ENCODE measurements around the gene PNPLA7. TPM values are rescaled to one million over a fixed set of nuclear protein-coding genes. Genes with fewer than 3 reads are reported as not detected.

Gene PNPLA7
- total and polyA plus RNA-seq, 2 of the 13 experiments (the other 11 are each of a cell fraction or from before 2014, with no cell fraction given) = 0.42 to 1.5 TPM

GRCh38 chr9:137435980-137436760 lies 114.0 kb downstream of the PNPLA7 start (continued):
- TF ChIP-seq MED8 (CRISPR knock-in tag; IDR thresholded peaks at IDR 0.05; ENCODE audit: insufficient replicate concordance) (no peak), ZFAT (CRISPR knock-in tag; conservative IDR thresholded peaks at IDR 0.05) (no peak), TP53 (CRISPR knock-in tag; conservative IDR thresholded peaks at IDR 0.05) (0 out of 2 replicates have a peak, but pooled peaks have one; percentile 41), ZNF138 (CRISPR knock-in tag; IDR thresholded peaks at IDR 0.05; ENCODE audit: low read depth) (no peak), HNRNPL (IDR thresholded peaks at IDR 0.05; ENCODE audit: low read depth, low read length) (0 out of 2 replicates have a peak, but pooled peaks have one; percentile 44), ZSCAN21 (CRISPR knock-in tag; IDR thresholded peaks at IDR 0.05; ENCODE audit: borderline replicate concordance) (0 out of 2 replicates have a peak, but pooled peaks have one; percentile 53), MYNN (CRISPR knock-in tag; IDR thresholded peaks at IDR 0.05; ENCODE audit: low read depth) (no peak), FOSL2 (CRISPR knock-in tag; IDR thresholded peaks at IDR 0.05) (peak; percentile 96), NONO (IDR thresholded peaks at IDR 0.05) (no peak), NONO (CRISPR knock-in tag; conservative IDR thresholded peaks at IDR 0.05) (0 out of 2 replicates have a peak, but pooled peaks have one; percentile 9), JUND (CRISPR knock-in tag; IDR thresholded peaks at IDR 0.05) (peak; percentile 40; the same call in 1 of the 2 replicates), NFE2L2 (IDR thresholded peaks at IDR 0.05; ENCODE audit: low read length) (no peak), ZNF251 (CRISPR knock-in tag; IDR thresholded peaks at IDR 0.05) (no peak), NR2C2 (CRISPR knock-in tag; IDR thresholded peaks at IDR 0.05; ENCODE audit: borderline replicate concordance) (no peak), ZSCAN5A (CRISPR knock-in tag; IDR thresholded peaks at IDR 0.05; ENCODE audit: borderline replicate concordance) (no peak), PAXIP1 (CRISPR knock-in tag; conservative IDR thresholded peaks at IDR 0.05) (no peak), ELF3 (CRISPR knock-in tag; IDR thresholded peaks at IDR 0.05) (no peak), FOXM1 (CRISPR knock-in tag; IDR thresholded peaks at IDR 0.05) (no peak), ETV6 (CRISPR knock-in tag; conservative IDR thresholded peaks at IDR 0.05) (no peak)
- TF ChIP-seq, protein P1, sequence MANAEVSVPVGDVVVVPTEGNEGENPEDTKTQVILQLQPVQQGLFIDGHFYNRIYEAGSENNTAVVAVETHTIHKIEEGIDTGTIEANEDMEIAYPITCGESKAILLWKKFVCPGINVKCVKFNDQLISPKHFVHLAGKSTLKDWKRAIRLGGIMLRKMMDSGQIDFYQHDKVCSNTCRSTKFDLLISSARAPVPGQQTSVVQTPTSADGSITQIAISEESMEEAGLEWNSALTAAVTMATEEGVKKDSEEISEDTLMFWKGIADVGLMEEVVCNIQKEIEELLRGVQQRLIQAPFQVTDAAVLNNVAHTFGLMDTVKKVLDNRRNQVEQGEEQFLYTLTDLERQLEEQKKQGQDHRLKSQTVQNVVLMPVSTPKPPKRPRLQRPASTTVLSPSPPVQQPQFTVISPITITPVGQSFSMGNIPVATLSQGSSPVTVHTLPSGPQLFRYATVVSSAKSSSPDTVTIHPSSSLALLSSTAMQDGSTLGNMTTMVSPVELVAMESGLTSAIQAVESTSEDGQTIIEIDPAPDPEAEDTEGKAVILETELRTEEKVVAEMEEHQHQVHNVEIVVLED (CRISPR knock-in tag; IDR thresholded peaks at IDR 0.05; ENCODE audit: borderline replicate concordance) = no peak
- TF ChIP-seq, protein P2, sequence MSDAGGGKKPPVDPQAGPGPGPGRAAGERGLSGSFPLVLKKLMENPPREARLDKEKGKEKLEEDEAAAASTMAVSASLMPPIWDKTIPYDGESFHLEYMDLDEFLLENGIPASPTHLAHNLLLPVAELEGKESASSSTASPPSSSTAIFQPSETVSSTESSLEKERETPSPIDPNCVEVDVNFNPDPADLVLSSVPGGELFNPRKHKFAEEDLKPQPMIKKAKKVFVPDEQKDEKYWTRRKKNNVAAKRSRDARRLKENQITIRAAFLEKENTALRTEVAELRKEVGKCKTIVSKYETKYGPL (CRISPR knock-in tag; IDR thresholded peaks at IDR 0.05) = no peak

All from HepG2 (cell line).